DOHH2 (cell line): Measurements from ENCODE around the gene SLC8A3.

ENCODE experiments used
- EZH2phosphoT487 ChIP-seq: fragments of 200-600 bp; sonication (generic); IDR thresholded peaks from 2 replicates; pipeline ENCODE4 v1.6.1; 2017; ENCODE audit warnings: borderline replicate concordance, mild to moderate bottlenecking, antibody characterized with exemption, low read length, moderate library complexity, mixed read lengths
- TF ChIP-seq, protein P1 (sequence below): fragments of 200-600 bp; sonication (generic); IDR thresholded peaks from one replicate; pipeline ENCODE4 v1.5.1; 2014; ENCODE audit warnings: antibody characterized with exemption, mild to moderate bottlenecking, low read depth, low read length; ENCODE audit not compliant: poor library complexity, severe bottlenecking

DNA sequence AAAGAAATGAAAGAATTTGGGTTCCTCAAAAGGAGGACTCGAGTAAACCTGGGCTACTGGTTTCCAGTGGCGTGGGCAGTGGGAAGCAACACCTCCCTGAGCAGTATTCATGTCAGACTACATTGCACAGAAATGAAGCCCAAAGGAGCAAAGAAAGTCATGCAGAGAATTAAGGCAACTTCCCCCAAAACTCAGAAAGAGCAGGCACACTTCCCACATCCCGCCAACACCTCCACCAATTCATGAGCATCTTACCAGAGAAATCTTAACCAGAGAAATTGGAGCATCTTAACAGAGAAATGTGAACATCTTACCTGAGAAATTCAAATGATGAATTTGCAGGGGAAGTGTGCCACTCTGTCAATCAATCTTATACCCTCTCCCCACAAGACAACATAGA lies 36.7 kb downstream of the SLC8A3 start:
- TF ChIP-seq EZH2phosphoT487 = no peak
- TF ChIP-seq, protein P1, sequence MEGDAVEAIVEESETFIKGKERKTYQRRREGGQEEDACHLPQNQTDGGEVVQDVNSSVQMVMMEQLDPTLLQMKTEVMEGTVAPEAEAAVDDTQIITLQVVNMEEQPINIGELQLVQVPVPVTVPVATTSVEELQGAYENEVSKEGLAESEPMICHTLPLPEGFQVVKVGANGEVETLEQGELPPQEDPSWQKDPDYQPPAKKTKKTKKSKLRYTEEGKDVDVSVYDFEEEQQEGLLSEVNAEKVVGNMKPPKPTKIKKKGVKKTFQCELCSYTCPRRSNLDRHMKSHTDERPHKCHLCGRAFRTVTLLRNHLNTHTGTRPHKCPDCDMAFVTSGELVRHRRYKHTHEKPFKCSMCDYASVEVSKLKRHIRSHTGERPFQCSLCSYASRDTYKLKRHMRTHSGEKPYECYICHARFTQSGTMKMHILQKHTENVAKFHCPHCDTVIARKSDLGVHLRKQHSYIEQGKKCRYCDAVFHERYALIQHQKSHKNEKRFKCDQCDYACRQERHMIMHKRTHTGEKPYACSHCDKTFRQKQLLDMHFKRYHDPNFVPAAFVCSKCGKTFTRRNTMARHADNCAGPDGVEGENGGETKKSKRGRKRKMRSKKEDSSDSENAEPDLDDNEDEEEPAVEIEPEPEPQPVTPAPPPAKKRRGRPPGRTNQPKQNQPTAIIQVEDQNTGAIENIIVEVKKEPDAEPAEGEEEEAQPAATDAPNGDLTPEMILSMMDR = no peak
